Measurements from ENCODE around the gene PLAAT4. TPM values are rescaled to one million over a fixed set of nuclear protein-coding genes. Genes with fewer than 3 reads are reported as not detected.

The PLAAT4 gene
- polyA plus RNA-seq, 6 donors from 2014 or later = 31.7 to 72.1 (median 42.2) TPM

Other genes with a start within 250 kb of the PLAAT4 start
- not detected for gene SLC22A9, start 167.0 kb upstream of the PLAAT4 start, polyA plus RNA-seq (ENCODE audit: low read depth in 6 of 6)
- not detected for gene PLAAT5, start 45.6 kb upstream of the PLAAT4 start, polyA plus RNA-seq (ENCODE audit: low read depth in 6 of 6)
- gene LGALS12, start 30.7 kb upstream of the PLAAT4 start, polyA plus RNA-seq (ENCODE audit: low read depth in 6 of 6) = 1 to 10 TPM in 1 of 6 donors, under 1 TPM in 3, not detected in 2; 0.17 to 1.2 (median 0.34) TPM
- gene PLAAT2, start 26.6 kb downstream of the PLAAT4 start, polyA plus RNA-seq (ENCODE audit: low read depth in 6 of 6) = not detected
- gene PLAAT3, start 77.6 kb downstream of the PLAAT4 start, polyA plus RNA-seq (ENCODE audit: low read depth in 6 of 6) = under 1 TPM in 3 of 6 donors, not detected in 3; 0.21 to 0.40 (median 0.38) TPM
- gene ATL3, start 134.6 kb downstream of the PLAAT4 start, polyA plus RNA-seq (ENCODE audit: low read depth in 6 of 6) = 10 to 100 TPM; 15.9 to 22.4 (median 20.8) TPM
- 10 to 100 TPM; 20.6 to 59.8 (median 27.8) TPM for gene RTN3, start 144.7 kb downstream of the PLAAT4 start, polyA plus RNA-seq (ENCODE audit: low read depth in 6 of 6)
- under 1 TPM in 5 of 6 donors, not detected in 1; 0.09 to 0.44 (median 0.23) TPM for gene ZFTA, start 232.0 kb downstream of the PLAAT4 start, polyA plus RNA-seq (ENCODE audit: low read depth in 6 of 6)

All from naive B cell (primary cell).